ENCODE results near the gene SNRPE. TPM values are rescaled to one million over a fixed set of nuclear protein-coding genes. Genes with fewer than 3 reads are reported as not detected.
"Not testable (repeated sequence)": the region's sequence is repeated elsewhere in the genome, so short reads cannot be mapped to it uniquely, and the experiment has no call there.

SNRPE gene
- 166 and 272 TPM in 2 replicates for total RNA-seq (2014; rRNA removed; shearing (Covaris generic))

- DNase-seq (ENCODE audit: low read depth): peak; percentile 98
These were observed at the start of gene SNRPE for GRCh38 chr1:203861379-203862184. SNRPE (plus strand) TSS chr1:203861599; CDS start chr1:203861660, 61 bp downstream.

DNA sequence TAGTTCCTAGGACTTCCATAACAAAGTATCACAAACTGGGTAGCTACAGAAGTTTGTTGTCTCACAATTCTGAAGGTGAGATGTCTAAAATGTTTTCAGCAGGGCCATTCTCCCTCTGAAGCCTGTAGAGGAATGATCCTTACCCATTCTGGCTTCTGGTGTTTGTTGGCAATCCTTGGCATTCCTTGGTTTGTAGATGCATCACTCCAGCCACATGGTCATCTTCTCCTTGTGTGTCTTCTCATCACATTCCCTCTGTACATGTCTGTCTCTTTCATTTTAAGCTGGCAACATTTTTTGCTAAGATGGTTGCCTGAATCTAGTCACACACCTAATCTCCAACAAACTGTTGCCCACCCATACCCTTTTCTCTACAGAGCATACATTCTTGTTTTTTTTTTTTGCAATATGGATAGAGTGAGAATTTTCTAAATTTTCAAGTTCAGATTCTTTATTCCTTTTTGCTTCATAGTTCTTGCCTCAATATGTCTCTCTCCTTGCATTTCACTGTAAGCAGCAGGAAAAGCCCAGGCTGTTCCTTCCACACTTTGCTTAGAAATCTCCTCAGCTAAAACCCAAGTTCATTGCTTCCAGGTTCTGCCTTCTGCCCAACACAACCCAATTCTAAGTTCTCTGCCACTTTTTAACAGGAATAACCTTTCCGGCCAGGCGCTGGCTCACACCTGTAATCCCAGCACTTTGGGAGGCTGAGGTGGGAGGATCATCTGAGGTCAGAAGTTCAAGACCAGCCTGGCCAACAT is 47.6 kb upstream of the SNRPE start:
- no peak for DNase-seq (ENCODE audit: low read depth)

DNA sequence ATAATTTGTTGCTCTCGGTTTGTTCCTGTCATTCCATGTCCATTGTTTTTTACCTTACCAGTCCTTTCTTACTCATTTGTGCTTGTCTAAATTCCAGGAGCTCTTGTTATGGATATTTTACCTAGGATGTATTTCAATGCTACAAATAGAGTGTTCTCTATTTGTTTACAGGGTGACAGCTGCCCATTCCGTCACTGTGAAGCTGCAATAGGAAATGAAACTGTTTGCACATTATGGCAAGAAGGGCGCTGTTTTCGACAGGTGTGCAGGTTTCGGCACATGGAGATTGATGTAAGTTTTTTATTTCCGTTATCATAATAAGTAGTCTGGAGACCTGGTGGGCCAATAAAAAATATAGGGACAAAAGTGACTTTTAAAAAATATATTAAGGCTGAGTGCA is 43.0 kb upstream of the SNRPE start:
- DNase-seq (ENCODE audit: low read depth): no peak

DNA sequence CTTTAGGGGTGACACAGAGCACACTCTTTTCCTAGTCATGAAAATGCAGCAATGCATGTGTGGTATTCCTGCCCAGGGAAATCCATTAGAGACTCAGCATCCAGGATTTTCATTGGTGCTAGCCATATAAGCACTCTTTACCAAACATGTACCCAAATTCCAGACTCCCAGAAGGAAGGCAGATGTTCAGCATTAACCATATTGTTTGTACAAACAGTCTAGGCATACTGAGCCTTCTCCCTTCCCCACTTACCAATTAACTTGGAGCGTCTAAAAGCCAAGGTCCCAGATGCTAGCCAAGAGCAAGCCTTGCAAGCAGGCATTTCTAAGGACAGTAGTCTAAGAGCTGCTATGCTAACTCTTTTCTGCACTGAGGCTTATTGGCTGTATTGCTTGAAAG is 38.1 kb upstream of the SNRPE start:
- DNase-seq (ENCODE audit: low read depth): no peak

GRCh38 chr1:203826175-203826574 is 35.2 kb upstream of the SNRPE start:
- DNase-seq (ENCODE audit: low read depth): no peak

GRCh38 chr1:203828002-203828401 is 33.4 kb upstream of the SNRPE start:
- DNase-seq (ENCODE audit: low read depth): no peak

GRCh38 chr1:203828503-203828902 is 32.9 kb upstream of the SNRPE start:
- DNase-seq (ENCODE audit: low read depth): no peak

DNA sequence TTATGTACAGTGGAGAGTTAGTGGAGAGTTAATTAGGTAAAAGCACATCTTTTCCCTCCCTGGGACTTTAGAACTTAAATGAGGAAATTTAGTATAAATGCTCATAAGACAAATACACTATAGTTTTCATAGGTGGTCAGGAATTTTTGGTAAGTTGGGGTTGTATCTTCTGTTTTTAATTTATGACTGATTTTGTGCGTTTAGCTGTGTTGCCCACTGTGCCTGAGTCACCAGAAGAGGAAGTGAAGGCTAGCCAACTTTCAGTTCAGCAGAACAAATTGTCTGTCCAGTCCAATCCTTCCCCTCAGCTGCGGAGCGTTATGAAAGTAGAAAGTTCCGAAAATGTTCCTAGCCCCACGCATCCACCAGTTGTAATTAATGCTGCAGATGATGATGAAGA is 32.2 kb upstream of the SNRPE start:
- not testable (repeated sequence) for DNase-seq (ENCODE audit: low read depth)

- no peak for DNase-seq (ENCODE audit: low read depth)
These were observed 25.9 kb upstream of the SNRPE start for GRCh38 chr1:203835476-203835875.

DNA sequence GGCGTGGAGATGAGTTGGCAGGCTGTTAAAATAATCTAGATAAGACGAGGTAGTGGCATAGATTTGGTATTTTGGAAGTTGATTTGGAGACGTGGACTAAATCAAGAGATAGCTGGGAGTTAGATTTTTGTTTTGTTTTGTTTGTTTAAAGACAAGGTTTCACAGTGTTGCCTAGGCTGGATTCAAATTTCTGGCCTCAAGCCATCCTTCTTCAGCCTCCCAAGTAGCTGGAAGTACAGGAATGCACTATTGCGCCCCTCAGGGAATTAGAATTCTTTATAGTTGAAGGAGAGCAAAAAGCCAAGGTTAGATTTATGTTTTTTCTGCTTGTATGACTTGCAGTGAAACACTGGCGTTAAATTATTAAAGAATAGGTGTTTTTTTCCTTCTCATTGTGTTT is 22.3 kb upstream of the SNRPE start:
- peak; percentile 59 for DNase-seq (ENCODE audit: low read depth)

DNA sequence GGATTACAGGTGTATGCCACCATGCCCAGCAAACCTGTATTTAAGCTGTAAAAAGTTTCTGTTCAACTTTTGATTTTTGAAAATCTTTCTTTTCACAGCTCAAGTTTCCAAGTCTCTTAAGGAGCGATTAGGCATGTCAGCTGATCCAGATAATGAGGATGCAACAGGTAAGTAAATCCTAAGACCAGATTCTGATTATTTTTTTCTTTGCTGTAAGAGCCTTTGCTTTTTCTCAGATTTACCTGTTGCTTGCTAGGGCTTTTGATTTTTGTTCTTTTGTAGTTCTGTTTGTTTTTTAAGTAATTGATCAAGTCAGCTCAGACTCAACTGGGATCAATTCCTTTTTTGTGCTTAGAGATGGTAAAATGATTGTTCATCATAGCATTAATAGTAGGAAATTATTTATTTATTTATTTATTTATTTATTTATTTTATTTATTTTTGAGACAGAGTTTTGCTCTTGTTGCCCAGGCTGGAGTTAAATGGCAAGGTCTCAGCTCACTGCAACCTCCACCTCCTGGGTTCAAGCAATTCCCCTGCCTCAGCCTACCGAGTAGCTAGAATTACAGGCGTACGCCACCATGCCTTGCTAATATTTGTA is 21.1 kb upstream of the SNRPE start:
- DNase-seq (ENCODE audit: low read depth): no peak

GRCh38 chr1:203842559-203842876 is 18.9 kb upstream of the SNRPE start:
- no peak for DNase-seq (ENCODE audit: low read depth)

GRCh38 chr1:203843435-203843834 is 18.0 kb upstream of the SNRPE start:
- DNase-seq (ENCODE audit: low read depth): no peak

- not testable (repeated sequence) for DNase-seq (ENCODE audit: low read depth)
These were observed 8.3 kb upstream of the SNRPE start for GRCh38 chr1:203853112-203853511.

DNA sequence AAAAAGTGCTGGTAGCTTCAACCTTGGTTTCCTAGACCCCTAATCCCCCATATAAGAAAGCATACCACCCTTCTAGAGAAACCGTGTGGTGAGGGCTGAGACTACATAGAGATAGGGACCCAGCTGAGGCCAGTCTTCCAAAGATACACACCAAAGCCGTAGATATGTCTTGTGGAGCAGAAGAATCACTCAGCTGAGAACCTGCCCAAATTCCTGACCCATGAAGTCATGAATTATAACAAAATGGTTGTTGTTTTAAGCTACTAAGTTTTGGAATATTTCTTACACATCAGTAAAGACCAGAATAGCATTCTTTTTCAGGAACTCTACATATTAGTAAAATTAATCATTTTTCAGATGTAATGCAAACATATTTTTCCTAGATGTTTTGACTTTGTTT is 3.3 kb upstream of the SNRPE start:
- DNase-seq (ENCODE audit: low read depth): peak; percentile 86

- no peak for DNase-seq (ENCODE audit: low read depth)
These were observed 2.4 kb upstream of the SNRPE start for GRCh38 chr1:203858975-203859374.

DNA sequence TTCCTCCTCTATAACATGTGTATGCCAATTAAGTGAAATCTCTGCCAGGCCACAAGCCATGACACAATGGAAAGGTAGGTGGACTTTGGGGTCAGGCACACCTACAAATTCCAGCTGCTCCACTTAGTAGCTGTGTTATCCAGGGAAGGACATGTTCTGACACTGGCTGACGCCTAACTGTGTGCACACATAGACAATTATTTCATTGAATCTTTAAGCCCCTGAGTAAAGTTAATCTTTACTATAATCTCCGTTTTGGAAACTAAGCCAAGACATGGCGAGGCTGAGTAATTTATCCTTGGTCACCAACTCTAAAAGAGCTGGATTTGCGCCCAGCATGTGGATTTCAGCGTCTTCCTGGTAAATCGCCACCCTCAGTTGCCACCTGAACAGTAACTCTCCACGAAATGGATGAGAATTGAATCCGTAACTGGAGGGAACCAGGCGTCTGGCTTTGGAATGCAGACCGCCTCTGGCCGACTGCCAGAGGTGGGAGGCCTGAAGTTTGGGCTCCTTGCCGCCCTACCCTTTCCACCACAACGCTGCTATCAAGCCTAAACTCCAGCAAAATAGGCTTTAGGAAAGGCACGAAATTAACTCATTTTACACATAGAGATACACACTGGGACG is 888 bp upstream of the SNRPE start:
- peak; percentile 92 for DNase-seq (ENCODE audit: low read depth)

DNA sequence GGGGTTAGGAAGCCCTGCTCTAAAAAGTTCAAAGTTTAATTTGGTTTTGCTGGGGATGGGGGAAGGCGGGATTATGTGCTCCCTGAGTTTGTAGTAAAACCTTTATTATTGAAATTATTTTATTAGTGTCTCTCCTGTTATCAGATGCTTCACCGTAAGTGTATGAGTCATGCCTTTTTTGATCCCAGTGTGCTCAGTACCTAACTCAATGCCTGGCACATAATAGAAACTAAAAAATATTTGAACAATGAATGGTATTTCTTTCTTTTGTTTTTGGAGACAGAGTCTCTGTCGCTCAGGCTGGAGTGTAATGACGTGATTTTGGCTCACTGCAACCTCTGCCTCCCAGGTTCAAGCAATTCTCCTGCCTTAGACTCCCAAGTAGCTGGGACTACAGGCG is 6.4 kb downstream of the SNRPE start:
- peak; percentile 55 for DNase-seq (ENCODE audit: low read depth)

DNA sequence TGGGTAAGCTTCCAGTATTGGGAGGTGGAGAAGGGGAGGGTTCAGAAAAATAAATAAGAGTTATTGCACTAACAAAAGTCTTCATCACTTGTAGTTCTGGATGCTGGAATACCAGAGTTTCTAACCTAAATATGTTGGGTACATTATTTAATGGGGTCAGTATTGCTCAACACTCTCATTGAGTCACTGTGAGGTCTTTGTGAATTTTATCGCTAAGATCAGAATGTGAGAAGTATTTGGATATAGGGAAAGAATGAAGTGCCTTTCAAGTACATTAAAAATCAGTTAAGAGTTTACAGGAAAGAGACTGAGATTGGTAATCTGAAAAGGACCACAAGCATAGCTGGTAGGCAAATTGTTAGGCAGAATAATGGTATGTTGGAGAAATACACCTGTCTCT is 8.8 kb downstream of the SNRPE start:
- DNase-seq (ENCODE audit: low read depth): peak; percentile 37

DNA sequence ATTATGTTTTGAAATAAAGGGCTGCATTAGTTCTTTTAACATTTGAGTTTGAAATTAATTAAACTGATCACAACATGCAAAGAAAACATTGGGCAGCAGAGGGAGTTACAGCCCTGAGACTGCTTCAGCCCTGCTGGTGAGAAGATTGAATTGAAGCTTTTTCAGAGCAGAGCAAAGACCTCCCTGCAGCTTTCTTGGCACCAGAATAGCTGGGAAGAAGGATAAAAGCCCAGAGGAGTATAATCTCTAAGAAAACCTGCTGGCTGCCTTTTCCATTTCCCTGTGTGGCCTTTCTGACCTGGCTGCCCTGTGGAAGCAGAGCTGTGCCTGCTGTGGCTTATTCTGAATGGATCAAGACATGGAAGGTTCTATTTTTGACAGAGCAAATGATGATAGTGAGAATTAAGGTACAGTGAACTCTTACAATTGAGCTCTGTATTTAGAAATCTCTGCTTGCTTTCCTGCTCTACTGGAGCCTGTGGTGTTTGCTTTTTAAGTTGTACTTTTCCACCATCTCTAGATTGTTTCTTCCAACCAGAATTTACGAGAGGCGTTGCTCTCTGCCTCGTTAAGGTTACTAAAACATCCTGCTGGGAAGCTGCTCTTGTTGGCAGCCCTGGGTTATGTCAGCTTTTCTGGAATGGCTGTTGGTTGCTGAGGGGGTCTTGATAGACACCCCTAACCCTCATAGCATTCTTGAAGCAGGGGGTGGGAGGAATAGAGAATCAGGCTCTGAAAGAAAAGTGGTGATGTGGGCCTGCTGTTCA is 9.9 kb downstream of the SNRPE start:
- peak; percentile 73 for DNase-seq (ENCODE audit: low read depth)

GRCh38 chr1:203873094-203873493 is 11.7 kb downstream of the SNRPE start:
- DNase-seq (ENCODE audit: low read depth): no peak

DNA sequence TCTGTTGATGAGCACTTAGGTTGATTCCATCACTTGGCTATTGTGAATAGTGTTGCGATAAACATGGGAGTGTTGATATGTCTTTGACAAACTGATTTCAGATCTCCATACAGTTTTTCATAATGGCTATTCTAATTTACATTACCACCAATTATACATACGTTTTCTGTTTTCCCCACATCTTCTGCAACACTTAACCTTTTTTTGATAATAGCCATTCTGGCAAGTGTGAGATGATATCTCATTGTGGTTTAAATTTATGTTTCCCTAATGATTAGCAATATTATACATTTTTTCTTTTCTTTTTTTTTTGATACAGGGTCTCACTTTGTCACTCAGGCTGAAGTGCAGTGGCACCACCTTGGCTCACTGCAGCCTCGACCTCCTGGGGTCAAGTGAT is 17.0 kb downstream of the SNRPE start:
- no peak for DNase-seq (ENCODE audit: low read depth)

All from M059J (cell line).